Activated CD4-positive, alpha-beta T cell treated with anti-CD3 and anti-CD28 coated beads for 48 hours (primary cell): Measurements from ENCODE around the gene EYA4.
A peak's percentile ranks its signal among the peaks of the same experiment; 100 is the strongest.

ENCODE experiments used
- DNase-seq: peaks from one replicate; pipeline ENCODE4 v3.0.0-alpha.2; 2020

The EYA4 gene

GRCh38 chr6:133467231-133467981, 226.2 kb downstream of the EYA4 start:
- no peak for DNase-seq

- no peak for DNase-seq
These were observed 226.8 kb downstream of the EYA4 start for GRCh38 chr6:133467982-133468380.

GRCh38 chr6:133468591-133468990, 227.4 kb downstream of the EYA4 start:
- DNase-seq = no peak

GRCh38 chr6:133474516-133474915, 233.4 kb downstream of the EYA4 start:
- DNase-seq = no peak

- DNase-seq = no peak
These were observed 237.5 kb downstream of the EYA4 start for GRCh38 chr6:133478673-133479072.

- DNase-seq = no peak
These were observed 246.0 kb downstream of the EYA4 start for GRCh38 chr6:133487174-133487573.

- no peak for DNase-seq
These were observed 254.2 kb downstream of the EYA4 start for GRCh38 chr6:133495205-133495903.

GRCh38 chr6:133499662-133500061, 258.5 kb downstream of the EYA4 start:
- DNase-seq = no peak

- DNase-seq = no peak
These were observed 260.6 kb downstream of the EYA4 start for GRCh38 chr6:133501675-133502270.

GRCh38 chr6:133502441-133503335, 261.5 kb downstream of the EYA4 start:
- DNase-seq = no peak

GRCh38 chr6:133503336-133503729, 262.2 kb downstream of the EYA4 start:
- no peak for DNase-seq

GRCh38 chr6:133504158-133504557, 263.0 kb downstream of the EYA4 start:
- no peak for DNase-seq

GRCh38 chr6:133504761-133505160, 263.6 kb downstream of the EYA4 start:
- DNase-seq = no peak

- DNase-seq = no peak
These were observed 264.5 kb downstream of the EYA4 start for GRCh38 chr6:133505681-133506080.

GRCh38 chr6:133512410-133513016, 271.4 kb downstream of the EYA4 start:
- peak; percentile 39 for DNase-seq

- no peak for DNase-seq
These were observed 282.7 kb downstream of the EYA4 start for GRCh38 chr6:133523816-133524215.

- DNase-seq = no peak
These were observed 285.3 kb downstream of the EYA4 start for GRCh38 chr6:133526436-133526835.

GRCh38 chr6:133528566-133528965, 287.4 kb downstream of the EYA4 start:
- no peak for DNase-seq

- no peak for DNase-seq
These were observed 291.8 kb downstream of the EYA4 start for GRCh38 chr6:133532908-133533307.

GRCh38 chr6:133539502-133540259, 298.5 kb downstream of the EYA4 start:
- no peak for DNase-seq

- DNase-seq = no peak
These were observed 299.2 kb downstream of the EYA4 start for GRCh38 chr6:133540361-133540760.

GRCh38 chr6:133541040-133541439, 299.9 kb downstream of the EYA4 start:
- DNase-seq = no peak
